GM13976 (cell line): ENCODE results near the gene OR4F16.
"Not testable (repeated sequence)": the region's sequence is repeated elsewhere in the genome, so short reads cannot be mapped to it uniquely, and the experiment has no call there.

Experiments
- DNase-seq: peaks from one replicate; pipeline ENCODE4 v3.0.0; 2012; ENCODE audit warnings: low spot score
- in situ Hi-C: fragments of 300-500 bp; cut with MboI; formaldehyde crosslinking; loops from one replicate; pipeline ENCODE4 v1.12.0; 2022; ENCODE audit warnings: low sequenced_read_pairs, mixed read lengths, inconsistent platforms; ENCODE audit not compliant: unreplicated experiment

The OR4F16 gene

GRCh38 chr1:686554-686953, at the start of gene OR4F16:
OR4F16 (minus strand) TSS chr1:686654; CDS start chr1:686654, 0 bp downstream.
- in situ Hi-C loops, DNase-seq: not testable (repeated sequence)

- in situ Hi-C loops, DNase-seq: not testable (repeated sequence)
These were observed 47.2 kb upstream of the OR4F16 start for GRCh38 chr1:733649-734048.

- DNase-seq, in situ Hi-C loops: not testable (repeated sequence)
These were observed 40.6 kb upstream of the OR4F16 start for GRCh38 chr1:727040-727439.
